Fibroblast of lung (primary cell): ENCODE data around the gene AFG3L2. TPM values are rescaled to one million over a fixed set of nuclear protein-coding genes. Genes with fewer than 3 reads are reported as not detected.

ENCODE experiments used
- DNase-seq, 2 donors: peaks; one replicate each; pipeline versions ENCODE4 v3.0.0 to v3.0.0-alpha.2; 2010; ENCODE audit warnings: low read depth in 2 of 2
- H2AFZ ChIP-seq: 2 replicates; pipeline ENCODE4 v1.5.1; 2012; ENCODE audit warnings: low read length, control low read depth, inconsistent platforms
- H3K27ac ChIP-seq: 2 replicates; pipeline ENCODE4 v1.5.1; 2011; ENCODE audit warnings: low read length, control low read depth; ENCODE audit not compliant: insufficient read depth
- H3K27me3 ChIP-seq: 2 replicates; pipeline ENCODE4 v1.5.1; 2011; ENCODE audit warnings: mild to moderate bottlenecking, low read length; ENCODE audit not compliant: control insufficient read depth, insufficient read depth
- H3K36me3 ChIP-seq: 2 replicates; pipeline ENCODE4 v1.5.1; 2011; ENCODE audit warnings: low read length; ENCODE audit not compliant: control insufficient read depth, insufficient read depth
- H3K4me1 ChIP-seq: 2 replicates; pipeline ENCODE4 v1.5.1; 2011; ENCODE audit warnings: low read length; ENCODE audit not compliant: control insufficient read depth, insufficient read depth; ENCODE audit errors: extremely low read depth
- H3K4me2 ChIP-seq: 2 replicates; pipeline ENCODE4 v1.5.1; 2011; ENCODE audit warnings: low read length, control low read depth; ENCODE audit not compliant: insufficient read depth; ENCODE audit errors: extremely low read depth
- H3K4me3 ChIP-seq, 4 experiments: fragments of 200-600 bp in 1 of 4; sonication (generic) in 1 of 4; replicated peaks in 1 of 4; 2 replicates each; pipeline ENCODE4 v1.5.1; 2011 to 2016; ENCODE audit warnings: low read length in 4 of 4, low read depth in 3 of 4, mild to moderate bottlenecking in 3 of 4, control low read depth in 2 of 4, inconsistent platforms in 1 of 4, mixed read lengths in 1 of 4; ENCODE audit not compliant: insufficient read depth in 1 of 4; ENCODE audit errors: control extremely low read depth in 1 of 4
- H3K79me2 ChIP-seq: 2 replicates; pipeline ENCODE4 v1.5.1; 2012; ENCODE audit warnings: mild to moderate bottlenecking, low read length, inconsistent platforms; ENCODE audit not compliant: control insufficient read depth, insufficient read depth
- H3K9ac ChIP-seq: 2 replicates; pipeline ENCODE4 v1.5.1; 2011; ENCODE audit warnings: mild to moderate bottlenecking, low read length, control low read depth; ENCODE audit not compliant: insufficient read depth
- H3K9me3 ChIP-seq: 2 replicates; pipeline ENCODE4 v1.5.1; 2012; ENCODE audit warnings: low read depth, low read length; ENCODE audit not compliant: control insufficient read depth, insufficient read depth
- H4K20me1 ChIP-seq: 2 replicates; pipeline ENCODE4 v1.5.1; 2011; ENCODE audit warnings: low read length; ENCODE audit not compliant: control insufficient read depth, insufficient read depth; ENCODE audit errors: extremely low read depth
- EZH2 ChIP-seq: IDR thresholded peaks from 2 replicates; pipeline ENCODE4 v1.5.1; 2012; ENCODE audit warnings: low read length, control low read depth, mild to moderate bottlenecking; ENCODE audit errors: missing control alignments
- polyA plus RNA-seq, 2 donors: library from polyadenylated mRNA; depleted of rRNA in 1 of 2; stranded (reverse) in 1 of 2; unstranded in 1 of 2; fragments of >200 nt; gene quantifications; 2 replicates each; pipeline ENCODE4 v1.2.1, GENCODE V29; 2011 to 2012; ENCODE audit warnings: missing spikeins in 1 of 2
- total RNA-seq: library from RNA; depleted of rRNA; stranded (reverse); fragments of >200 nt; gene quantifications from 2 replicates; pipeline ENCODE4 v1.2.1, GENCODE V29; 2014
- TF ChIP-seq, protein P1 (sequence below), 2 donors: IDR thresholded peaks in 1 of 2; conservative IDR thresholded peaks in 1 of 2; 1 replicate in 1 of 2; 2 replicates in 1 of 2; pipeline ENCODE4 v1.5.1; 2011 to 2012; ENCODE audit warnings: low read length in 2 of 2, control low read depth in 1 of 2, inconsistent platforms in 1 of 2, low read depth in 1 of 2, mild to moderate bottlenecking in 1 of 2

The AFG3L2 gene
- total and polyA plus RNA-seq, 2 donors (not counting 1 experiment from before 2014, with no cell fraction given), result 38.3 to 41.0 TPM

- Histone ChIP-seq H3K79me2 (no peaks in the 10 kb centered on the region), H3K4me1 (no peaks in the 10 kb centered on the region), H3K36me3 (no peaks in the 10 kb centered on the region), H3K9ac (no peak overlapping the region), H2AFZ (no peak overlapping the region), H4K20me1 (no peaks in the 10 kb centered on the region), H3K27ac (no peak overlapping the region), H3K4me3 (no peak overlapping the region), H3K27me3 (no peaks in the 10 kb centered on the region), H3K4me2 (no peak overlapping the region), H3K9me3 (no peaks in the 10 kb centered on the region)
- no peak for DNase-seq
- TF ChIP-seq, protein P1, sequence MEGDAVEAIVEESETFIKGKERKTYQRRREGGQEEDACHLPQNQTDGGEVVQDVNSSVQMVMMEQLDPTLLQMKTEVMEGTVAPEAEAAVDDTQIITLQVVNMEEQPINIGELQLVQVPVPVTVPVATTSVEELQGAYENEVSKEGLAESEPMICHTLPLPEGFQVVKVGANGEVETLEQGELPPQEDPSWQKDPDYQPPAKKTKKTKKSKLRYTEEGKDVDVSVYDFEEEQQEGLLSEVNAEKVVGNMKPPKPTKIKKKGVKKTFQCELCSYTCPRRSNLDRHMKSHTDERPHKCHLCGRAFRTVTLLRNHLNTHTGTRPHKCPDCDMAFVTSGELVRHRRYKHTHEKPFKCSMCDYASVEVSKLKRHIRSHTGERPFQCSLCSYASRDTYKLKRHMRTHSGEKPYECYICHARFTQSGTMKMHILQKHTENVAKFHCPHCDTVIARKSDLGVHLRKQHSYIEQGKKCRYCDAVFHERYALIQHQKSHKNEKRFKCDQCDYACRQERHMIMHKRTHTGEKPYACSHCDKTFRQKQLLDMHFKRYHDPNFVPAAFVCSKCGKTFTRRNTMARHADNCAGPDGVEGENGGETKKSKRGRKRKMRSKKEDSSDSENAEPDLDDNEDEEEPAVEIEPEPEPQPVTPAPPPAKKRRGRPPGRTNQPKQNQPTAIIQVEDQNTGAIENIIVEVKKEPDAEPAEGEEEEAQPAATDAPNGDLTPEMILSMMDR (conservative IDR thresholded peaks at IDR 0.05 in 1 of 2, IDR thresholded peaks at IDR 0.05 in 1 of 2; ENCODE audit: low read depth in 1 of 2, low read length in 2 of 2), result no peak
- TF ChIP-seq EZH2, result no peak
Observed at GRCh38 chr18:12397254-12397653, 20.2 kb upstream of the AFG3L2 start.

DNA sequence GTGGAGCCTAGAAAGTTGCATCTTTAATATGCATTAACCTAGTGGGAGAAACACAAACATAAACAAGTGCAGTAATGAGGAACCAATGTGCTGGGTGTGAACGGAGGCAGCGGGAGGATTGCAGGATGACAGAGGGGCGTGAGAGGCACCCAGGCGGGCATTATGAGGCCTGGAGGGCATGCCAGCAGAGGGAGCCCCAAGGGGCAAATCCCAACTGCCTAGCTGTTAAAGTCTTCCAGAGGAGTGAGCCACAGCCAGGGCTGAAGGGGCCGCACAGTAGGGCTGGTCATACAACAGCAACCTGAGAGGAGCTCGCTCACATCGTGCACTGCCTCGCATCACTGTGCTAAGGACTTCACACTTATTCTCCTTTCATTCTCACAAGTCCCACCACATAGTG is 17.4 kb upstream of the AFG3L2 start:
- no peaks in the 10 kb centered on the region for H3K36me3 ChIP-seq
- no peaks in the 10 kb centered on the region for H3K9me3 ChIP-seq
- no peak overlapping the region for H3K4me3 ChIP-seq
- no peaks in the 10 kb centered on the region for H3K4me1 ChIP-seq
- H2AFZ ChIP-seq, result no peak overlapping the region
- H3K27me3 ChIP-seq, result no peaks in the 10 kb centered on the region
- H4K20me1 ChIP-seq, result no peaks in the 10 kb centered on the region
- no peak for TF ChIP-seq EZH2
- TF ChIP-seq, protein P1 (conservative IDR thresholded peaks at IDR 0.05 in 1 of 2, IDR thresholded peaks at IDR 0.05 in 1 of 2; ENCODE audit: low read depth in 1 of 2, low read length in 2 of 2), result peak; percentile 15 to 42
- no peaks in the 10 kb centered on the region for H3K79me2 ChIP-seq
- no peak for DNase-seq
- H3K9ac ChIP-seq, result no peak overlapping the region
- no peak overlapping the region for H3K27ac ChIP-seq
- no peak overlapping the region for H3K4me2 ChIP-seq

- Histone ChIP-seq H3K27me3 (no peaks in the 10 kb centered on the region), H3K27ac (no peak overlapping the region), H4K20me1 (no peaks in the 10 kb centered on the region), H3K36me3 (no peaks in the 10 kb centered on the region), H3K9me3 (no peaks in the 10 kb centered on the region), H3K9ac (no peak overlapping the region), H3K4me2 (no peak overlapping the region), H3K79me2 (no peaks in the 10 kb centered on the region), H3K4me1 (no peaks in the 10 kb centered on the region), H3K4me3 (no peak overlapping the region), H2AFZ (no peak overlapping the region)
- TF ChIP-seq, protein P1 (conservative IDR thresholded peaks at IDR 0.05 in 1 of 2, IDR thresholded peaks at IDR 0.05 in 1 of 2; ENCODE audit: low read depth in 1 of 2, low read length in 2 of 2), result no peak
- no peak for TF ChIP-seq EZH2
- no peak for DNase-seq
Observed at GRCh38 chr18:12393998-12394397, 17.0 kb upstream of the AFG3L2 start.
